ENCODE measurements around the gene CLN3. TPM values are rescaled to one million over a fixed set of nuclear protein-coding genes. Genes with fewer than 3 reads are reported as not detected.
A peak's percentile ranks its signal among the peaks of the same experiment; 100 is the strongest.
"Not testable (repeated sequence)": the region's sequence is repeated elsewhere in the genome, so short reads cannot be mapped to it uniquely, and the experiment has no call there.

CLN3 gene
- total RNA-seq = 10 to 100 TPM; 28.7 to 29.7 TPM

GRCh38 chr16:28491970-28492474 is at the start of gene CLN3:
Gene CLN3 (minus strand): TSS chr16:28492074. CDS start chr16:28491759, 315 bp downstream.
- peak within 1 kb of the TSS; percentile 100 for H3K27ac Mint-ChIP-seq
- H3K27me3 Mint-ChIP-seq = no peaks in the 10 kb centered on the region
- H3K4me3 Mint-ChIP-seq = peak within 1 kb of the TSS; percentile 93
- DNase-seq = peak; percentile 87
- peaks cover 13% of the 10 kb centered on the region for H3K36me3 Mint-ChIP-seq
- H3K4me1 Mint-ChIP-seq = peaks cover 52% of the 10 kb centered on the region
- H3K9me3 Mint-ChIP-seq = no peaks in the 10 kb centered on the region

- Mint-ChIP-seq H3K4me1 (peaks cover 6% of the 10 kb centered on the region), H3K36me3 (no peaks in the 10 kb centered on the region), H3K27me3 (no peaks in the 10 kb centered on the region)
Observed at GRCh38 chr16:28540346-28540745, 48.5 kb upstream of the CLN3 start.

GRCh38 chr16:28538733-28539596 is 47.1 kb upstream of the CLN3 start, which contains the start of gene NUPR1:
Gene NUPR1 (minus strand): TSS chr16:28538974. CDS start chr16:28538907, 67 bp downstream.
- Mint-ChIP-seq H3K9me3 (no peaks in the 10 kb centered on the region), H3K4me1 (peaks cover 18% of the 10 kb centered on the region), H3K27me3 (no peaks in the 10 kb centered on the region), H3K36me3 (no peaks in the 10 kb centered on the region), H3K4me3 (no peak within 1 kb of the TSS), H3K27ac (no peak within 1 kb of the TSS)
- DNase-seq = no peak

More at GRCh38 chr16:28540346-28540745, 48.5 kb upstream of the CLN3 start:
- no peak overlapping the region for H3K4me3 Mint-ChIP-seq
- no peaks in the 10 kb centered on the region for H3K9me3 Mint-ChIP-seq
- H3K27ac Mint-ChIP-seq = no peak overlapping the region
- no peak for DNase-seq

GRCh38 chr16:28537964-28538732 is 46.3 kb upstream of the CLN3 start:
- Mint-ChIP-seq H3K9me3 (no peaks in the 10 kb centered on the region), H3K36me3 (no peaks in the 10 kb centered on the region), H3K4me1 (peaks cover 19% of the 10 kb centered on the region), H3K4me3 (no peak overlapping the region), H3K27ac (no peak overlapping the region), H3K27me3 (no peaks in the 10 kb centered on the region)
- DNase-seq = no peak

- H3K4me3 Mint-ChIP-seq = no peak overlapping the region
- no peak overlapping the region for H3K27ac Mint-ChIP-seq
- DNase-seq = no peak
- no peaks in the 10 kb centered on the region for H3K36me3 Mint-ChIP-seq
- H3K4me1 Mint-ChIP-seq = peaks cover 16% of the 10 kb centered on the region
- no peaks in the 10 kb centered on the region for H3K27me3 Mint-ChIP-seq
- no peaks in the 10 kb centered on the region for H3K9me3 Mint-ChIP-seq
Observed at GRCh38 chr16:28537076-28537475, 45.2 kb upstream of the CLN3 start.

GRCh38 chr16:28534542-28535373 is 42.9 kb upstream of the CLN3 start:
- Mint-ChIP-seq H3K27ac (no peak overlapping the region), H3K4me3 (no peak overlapping the region), H3K36me3 (no peaks in the 10 kb centered on the region), H3K4me1 (peaks cover 20% of the 10 kb centered on the region), H3K27me3 (no peaks in the 10 kb centered on the region), H3K9me3 (no peaks in the 10 kb centered on the region)
- no peak for DNase-seq

- Mint-ChIP-seq H3K4me1 (peaks cover 20% of the 10 kb centered on the region), H3K4me3 (no peak overlapping the region), H3K27me3 (no peaks in the 10 kb centered on the region), H3K27ac (no peak overlapping the region), H3K36me3 (no peaks in the 10 kb centered on the region), H3K9me3 (no peaks in the 10 kb centered on the region)
- no peak for DNase-seq
Observed at GRCh38 chr16:28532940-28533647, 41.2 kb upstream of the CLN3 start.

- no peak overlapping the region for H3K4me3 Mint-ChIP-seq
- no peak for DNase-seq
- no peaks in the 10 kb centered on the region for H3K36me3 Mint-ChIP-seq
- H3K27ac Mint-ChIP-seq = no peak overlapping the region
- no peaks in the 10 kb centered on the region for H3K9me3 Mint-ChIP-seq
- peaks cover 20% of the 10 kb centered on the region for H3K4me1 Mint-ChIP-seq
- H3K27me3 Mint-ChIP-seq = no peaks in the 10 kb centered on the region
Observed at GRCh38 chr16:28531777-28532744, 40.2 kb upstream of the CLN3 start.

GRCh38 chr16:28529124-28529523 is 37.2 kb upstream of the CLN3 start:
- Mint-ChIP-seq H3K27me3 (no peaks in the 10 kb centered on the region), H3K36me3 (no peaks in the 10 kb centered on the region), H3K27ac (no peak overlapping the region), H3K4me3 (no peak overlapping the region), H3K4me1 (peaks cover 9% of the 10 kb centered on the region), H3K9me3 (no peaks in the 10 kb centered on the region)
- DNase-seq = no peak

GRCh38 chr16:28528463-28528867 is 36.6 kb upstream of the CLN3 start:
- Mint-ChIP-seq H3K27me3 (no peaks in the 10 kb centered on the region), H3K4me3 (no peak overlapping the region), H3K4me1 (peaks cover 7% of the 10 kb centered on the region), H3K9me3 (no peaks in the 10 kb centered on the region), H3K36me3 (no peaks in the 10 kb centered on the region), H3K27ac (no peak overlapping the region)
- DNase-seq = no peak

- Mint-ChIP-seq H3K27ac (no peak overlapping the region), H3K9me3 (no peaks in the 10 kb centered on the region), H3K4me1 (peaks cover 9% of the 10 kb centered on the region), H3K27me3 (no peaks in the 10 kb centered on the region), H3K36me3 (no peaks in the 10 kb centered on the region), H3K4me3 (no peak overlapping the region)
- no peak for DNase-seq
Observed at GRCh38 chr16:28527985-28528384, 36.1 kb upstream of the CLN3 start.

- not testable (repeated sequence) for H3K27ac Mint-ChIP-seq, H3K27me3 Mint-ChIP-seq, DNase-seq, H3K36me3 Mint-ChIP-seq, H3K4me3 Mint-ChIP-seq, H3K9me3 Mint-ChIP-seq
- peaks cover 12% of the 10 kb centered on the region for H3K4me1 Mint-ChIP-seq
Observed at GRCh38 chr16:28527100-28527785, 35.4 kb upstream of the CLN3 start.
